GM18520 (cell line): ENCODE data around the gene PTPRU.

ENCODE experiments used
- ATAC-seq: cut with Tn5 transposase; IDR thresholded peaks from one replicate; pipeline ENCODE4 v1.9.1; 2021; ENCODE audit not compliant: unreplicated experiment

PTPRU gene

DNA sequence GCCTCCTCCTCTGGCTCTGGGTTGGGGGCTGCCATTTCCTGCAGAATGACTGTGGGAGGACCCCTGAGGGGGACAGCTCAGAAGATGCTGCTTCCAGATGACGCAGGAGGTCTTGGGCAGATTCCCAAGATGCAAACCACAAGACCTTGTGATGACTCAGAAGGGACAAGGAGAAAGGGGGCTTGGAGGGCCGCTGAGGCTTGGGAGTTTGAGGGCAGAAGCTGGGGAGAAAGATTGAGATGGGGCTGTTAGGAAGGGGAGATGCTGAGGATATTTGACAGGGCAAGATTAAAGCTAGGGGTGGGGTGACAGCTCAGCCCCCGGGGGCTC is 7.5 kb downstream of the PTPRU start:
- ATAC-seq: no peak

- ATAC-seq: no peak
These were observed 8.9 kb downstream of the PTPRU start for GRCh38 chr1:29245261-29245660.

- no peak for ATAC-seq
These were observed 9.6 kb downstream of the PTPRU start for GRCh38 chr1:29245876-29246275.

DNA sequence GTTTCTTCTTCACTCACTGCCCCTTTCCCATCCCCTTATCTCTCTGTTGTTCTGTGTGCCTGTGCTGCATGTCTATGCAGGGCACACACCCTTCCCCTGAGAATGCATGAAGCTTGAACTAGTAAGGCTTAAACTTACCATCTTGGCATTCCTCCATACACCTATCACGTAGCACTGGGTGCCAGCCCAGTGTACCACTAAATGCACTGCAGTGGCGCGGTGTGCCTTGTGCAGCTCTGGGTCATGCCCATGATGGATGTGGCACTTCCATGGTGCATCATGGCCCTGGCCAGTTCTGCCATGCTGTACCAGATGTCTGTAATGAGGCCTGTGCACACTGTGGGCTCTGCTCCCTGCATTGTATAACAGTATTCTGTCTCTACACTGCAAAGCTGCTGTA is 10.7 kb downstream of the PTPRU start:
- ATAC-seq: no peak

DNA sequence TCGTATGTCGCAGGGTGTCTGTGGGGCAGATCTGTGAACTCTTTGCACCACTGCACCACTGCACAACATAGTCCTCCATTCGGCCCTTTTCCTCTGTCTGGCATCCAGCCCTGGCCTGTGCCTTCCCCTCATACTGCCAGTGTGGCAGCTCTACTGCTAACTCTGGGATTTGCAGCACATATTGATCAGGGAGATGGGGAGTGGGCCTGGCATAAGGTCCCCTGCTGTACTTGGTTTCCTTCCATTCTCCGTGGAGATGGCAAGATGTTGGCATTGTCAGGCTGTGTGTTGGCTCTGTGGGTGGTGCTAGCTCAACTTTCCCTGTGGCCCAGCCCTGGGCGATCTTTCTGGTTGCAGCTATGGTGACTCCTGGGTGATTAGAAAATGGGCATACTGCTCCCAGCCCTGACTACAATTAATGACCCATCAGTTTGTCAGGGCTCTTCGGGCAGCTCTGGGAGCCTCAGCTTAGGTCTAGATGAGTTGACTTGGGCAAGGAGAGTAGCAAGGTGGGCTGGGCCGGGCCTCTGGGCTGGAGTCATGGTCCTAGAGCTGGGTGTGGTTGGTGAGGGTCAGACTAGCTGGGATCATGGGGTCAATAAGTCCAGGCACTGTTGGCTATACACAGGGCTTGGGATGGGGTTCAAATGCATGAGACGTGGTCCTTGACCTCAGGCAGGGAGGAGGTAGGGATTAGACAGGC is 11.4 kb downstream of the PTPRU start:
- ATAC-seq: no peak

DNA sequence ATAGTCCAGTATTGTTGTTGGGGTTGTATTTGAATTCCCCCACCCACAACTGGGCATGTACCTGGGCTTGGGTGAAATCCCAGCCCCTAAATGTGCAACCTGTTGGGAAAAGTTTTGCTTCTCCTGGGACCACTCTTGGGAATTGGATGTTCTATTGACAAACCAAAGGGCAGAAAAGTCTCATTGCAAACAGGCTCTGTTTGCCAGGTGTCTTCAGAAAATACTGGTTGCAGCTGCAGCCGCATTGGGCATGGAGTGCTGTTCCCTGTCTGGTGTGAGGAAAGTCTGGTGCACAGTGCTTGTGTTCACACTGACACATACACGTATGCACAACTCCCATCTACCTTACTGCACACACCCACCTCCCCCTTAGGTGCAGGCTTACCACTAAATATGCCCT is 12.1 kb downstream of the PTPRU start:
- ATAC-seq: no peak

DNA sequence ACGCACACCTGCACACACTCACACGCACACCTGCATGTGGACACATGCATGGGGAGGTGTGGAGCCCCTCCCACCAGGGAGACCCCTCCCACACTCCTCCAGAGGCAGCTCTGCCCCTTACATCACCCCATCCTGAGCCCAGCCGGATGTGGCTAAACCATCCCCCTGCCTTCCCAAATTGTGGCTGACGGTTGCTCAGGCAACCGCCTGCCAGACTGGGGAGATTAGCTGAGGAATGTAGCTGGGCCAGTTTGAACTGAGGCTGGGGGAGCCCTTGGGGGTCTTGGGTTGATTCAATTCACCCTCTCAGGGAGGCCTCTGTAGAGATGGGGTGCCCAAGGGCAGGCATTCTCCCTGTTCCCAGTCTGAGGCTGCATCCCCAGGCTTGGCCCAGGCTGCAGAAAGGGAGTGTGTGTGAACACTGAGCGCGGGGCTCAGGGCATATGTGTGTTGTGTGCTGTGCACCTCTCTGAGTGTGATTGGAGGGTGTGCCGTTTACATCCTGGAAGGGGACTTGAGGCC is 12.9 kb downstream of the PTPRU start:
- ATAC-seq: no peak

- no peak for ATAC-seq
These were observed 13.7 kb downstream of the PTPRU start for GRCh38 chr1:29249951-29250581.

- no peak for ATAC-seq
These were observed 15.1 kb downstream of the PTPRU start for GRCh38 chr1:29251164-29252124.

- ATAC-seq: no peak
These were observed 16.9 kb downstream of the PTPRU start for GRCh38 chr1:29253180-29253579.

GRCh38 chr1:29254346-29254745 is 18.0 kb downstream of the PTPRU start:
- ATAC-seq: no peak

DNA sequence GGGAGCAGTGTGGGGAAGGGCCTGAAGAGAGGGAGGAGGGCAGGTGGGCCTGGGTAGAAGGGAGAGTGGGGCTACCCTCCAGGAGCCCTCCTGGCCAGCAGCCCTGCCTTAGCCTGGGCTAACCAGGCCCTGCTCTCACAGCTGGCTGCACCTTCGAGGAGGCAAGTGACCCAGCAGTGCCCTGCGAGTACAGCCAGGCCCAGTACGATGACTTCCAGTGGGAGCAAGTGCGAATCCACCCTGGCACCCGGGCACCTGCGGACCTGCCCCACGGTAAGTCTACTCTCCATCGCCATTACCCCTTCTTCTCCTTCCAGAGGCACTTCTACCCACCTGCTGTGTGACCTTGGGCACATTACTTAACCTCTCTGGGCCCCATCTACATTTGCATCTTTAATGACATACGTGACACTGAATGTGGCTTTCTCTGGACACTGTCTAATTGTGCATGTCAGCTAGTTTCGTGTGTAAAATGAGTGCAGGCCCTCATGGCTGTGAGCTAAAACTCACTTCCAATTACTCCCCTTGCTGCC is 18.9 kb downstream of the PTPRU start:
- ATAC-seq: no peak

GRCh38 chr1:29256394-29256793 is 20.1 kb downstream of the PTPRU start:
- ATAC-seq: no peak

- no peak for ATAC-seq
These were observed 20.9 kb downstream of the PTPRU start for GRCh38 chr1:29256979-29257804.

DNA sequence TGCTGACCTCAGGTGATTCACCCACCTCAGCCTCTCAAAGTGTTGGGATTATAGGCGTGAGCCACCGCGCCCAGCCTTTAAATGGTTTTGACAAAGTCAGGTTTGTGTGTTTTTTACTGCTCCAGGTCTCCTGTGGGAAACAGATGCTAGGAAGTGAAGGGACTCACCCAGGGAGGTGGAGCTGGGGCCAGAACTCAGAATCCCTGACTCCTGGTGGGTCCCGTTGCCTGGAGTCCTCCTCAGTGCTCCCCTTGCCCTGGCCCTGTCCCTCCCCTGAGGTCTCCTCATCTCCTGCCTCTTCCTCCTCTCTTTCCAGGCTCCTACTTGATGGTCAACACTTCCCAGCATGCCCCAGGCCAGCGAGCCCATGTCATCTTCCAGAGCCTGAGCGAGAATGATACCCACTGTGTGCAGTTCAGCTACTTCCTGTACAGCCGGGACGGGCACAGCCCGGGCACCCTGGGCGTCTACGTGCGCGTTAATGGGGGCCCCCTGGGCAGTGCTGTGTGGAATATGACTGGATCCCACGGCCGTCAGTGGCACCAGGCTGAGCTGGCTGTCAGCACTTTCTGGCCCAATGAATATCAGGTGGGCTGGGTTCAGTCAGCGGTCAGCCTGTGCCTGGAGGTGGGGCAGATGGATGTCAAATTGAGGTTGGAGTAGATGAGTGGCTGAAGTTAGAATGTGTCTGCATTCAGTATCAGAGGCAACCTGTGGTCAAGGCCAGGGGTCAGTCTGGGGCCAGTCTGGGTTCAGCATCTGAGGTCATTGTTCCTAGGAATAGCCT is 22.1 kb downstream of the PTPRU start:
- no peak for ATAC-seq

- ATAC-seq: no peak
These were observed 22.9 kb downstream of the PTPRU start for GRCh38 chr1:29258976-29259801.

- no peak for ATAC-seq
These were observed 23.6 kb downstream of the PTPRU start for GRCh38 chr1:29259802-29260441.

DNA sequence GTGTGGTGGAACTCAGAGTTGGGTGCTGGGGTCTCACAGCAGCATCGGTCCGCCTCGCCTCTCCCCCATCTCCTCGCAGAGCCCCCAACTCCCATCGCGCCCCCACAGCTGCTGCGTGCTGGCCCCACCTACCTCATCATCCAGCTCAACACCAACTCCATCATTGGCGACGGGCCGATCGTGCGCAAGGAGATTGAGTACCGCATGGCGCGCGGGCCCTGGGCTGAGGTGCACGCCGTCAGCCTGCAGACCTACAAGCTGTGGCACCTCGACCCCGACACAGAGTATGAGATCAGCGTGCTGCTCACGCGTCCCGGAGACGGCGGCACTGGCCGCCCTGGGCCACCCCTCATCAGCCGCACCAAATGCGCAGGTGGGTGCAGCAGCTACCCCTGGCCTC is 24.2 kb downstream of the PTPRU start:
- ATAC-seq: no peak
